ENCODE data around the gene SYVN1. TPM values are rescaled to one million over a fixed set of nuclear protein-coding genes. Genes with fewer than 3 reads are reported as not detected.
"Not testable (repeated sequence)": the region's sequence is repeated elsewhere in the genome, so short reads cannot be mapped to it uniquely, and the experiment has no call there.

Gene SYVN1
- polyA plus RNA-seq, 1 experiment, result 33.4 TPM

DNA sequence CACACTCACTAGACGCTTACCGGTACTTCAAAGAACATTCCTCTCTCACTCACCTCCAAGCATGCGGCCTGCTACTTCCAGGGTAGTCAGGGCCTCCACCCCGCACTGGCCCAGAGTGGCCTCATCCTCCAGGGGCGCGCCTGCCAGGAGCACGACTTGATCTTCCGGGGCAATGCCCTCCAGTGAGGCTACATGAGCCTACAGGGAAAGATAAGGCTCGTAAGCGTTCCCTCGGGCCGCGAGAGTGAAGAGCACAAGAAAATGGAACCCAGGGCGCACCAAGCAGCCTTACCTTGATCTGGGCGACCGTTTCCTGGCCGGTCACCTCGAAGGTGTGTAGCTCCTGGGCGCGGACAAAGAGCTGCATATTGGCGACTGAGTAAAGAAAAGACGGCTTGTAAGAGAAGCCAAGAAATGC is 12.9 kb downstream of the SYVN1 start:
- DNase-seq (ENCODE audit: low read depth), result no peak
- Histone ChIP-seq H3K36me3 (ENCODE audit: control insufficient read depth, insufficient read depth, low read length) (peaks cover 12% of the 10 kb centered on the region), H3K27me3 (ENCODE audit: control insufficient read depth, insufficient read depth, low read length) (no peaks in the 10 kb centered on the region), H3K4me3 (ENCODE audit: low read depth, low read length) (peak overlapping the region; percentile 55)
- no peak for TF ChIP-seq CTCF (IDR thresholded peaks at IDR 0.05; ENCODE audit: insufficient read depth, low read depth, low read length)
- POLR2A ChIA-PET, result interaction anchor here (0.6 to 1.2 kb wide), 6 partner anchors 10 to 193 kb away, joined by 3 to 13 read pairs (median 4); partner anchors contain the start of genes CDC42EP2 and TM7SF2
- CTCF ChIA-PET, result interaction anchor here (0.8 to 2.0 kb wide), 8 partner anchors 9 to 108 kb away, joined by 3 to 21 read pairs (median 4); partner anchors contain the start of genes ARL2, SYVN1 and TM7SF2

DNA sequence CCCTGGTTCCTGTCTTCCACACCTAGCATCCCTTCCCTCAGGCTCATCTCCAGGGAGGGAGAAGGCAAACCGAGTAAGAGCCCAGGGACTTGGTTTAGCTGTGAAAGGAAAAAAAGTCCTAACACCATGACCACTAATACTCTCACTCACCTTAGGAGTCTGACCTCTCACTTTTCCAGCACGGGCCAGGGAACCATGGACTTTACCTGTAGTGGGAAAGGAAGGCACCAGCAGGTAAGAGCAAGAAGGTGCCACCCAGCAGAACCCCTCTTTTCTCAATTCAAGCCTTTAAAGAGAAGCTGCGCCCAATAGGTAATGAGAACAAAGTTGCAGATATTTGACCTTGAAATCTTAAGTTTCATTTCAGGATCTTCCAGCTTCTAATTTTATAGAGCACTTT is 13.5 kb downstream of the SYVN1 start:
- ChIA-PET POLR2A (no interaction called here), CTCF (interaction anchor here (1.5 to 4.7 kb wide), 5 partner anchors 8 to 107 kb away, joined by 3 to 25 read pairs (median 5); partner anchors contain the start of genes ARL2, SYVN1 and TM7SF2)
- no peaks in the 10 kb centered on the region for H3K27me3 ChIP-seq (ENCODE audit: control insufficient read depth, insufficient read depth, low read length)
- peak overlapping the region; percentile 55 for H3K4me3 ChIP-seq (ENCODE audit: low read depth, low read length)
- no peak for DNase-seq (ENCODE audit: low read depth)
- peaks cover 9% of the 10 kb centered on the region for H3K36me3 ChIP-seq (ENCODE audit: control insufficient read depth, insufficient read depth, low read length)
- no peak for TF ChIP-seq CTCF (IDR thresholded peaks at IDR 0.05; ENCODE audit: insufficient read depth, low read depth, low read length)

GRCh38 chr11:65119670-65119995 is 14.7 kb downstream of the SYVN1 start:
- ChIA-PET CTCF (interaction anchor here (0.9 to 4.7 kb wide), 5 partner anchors 10 to 333 kb away, joined by 3 to 25 read pairs (median 5); partner anchors contain the start of gene SYVN1), POLR2A (no interaction called here)
- TF ChIP-seq CTCF (IDR thresholded peaks at IDR 0.05; ENCODE audit: insufficient read depth, low read depth, low read length), result no peak
- DNase-seq (ENCODE audit: low read depth), result no peak
- Histone ChIP-seq H3K36me3 (ENCODE audit: control insufficient read depth, insufficient read depth, low read length) (peaks cover 6% of the 10 kb centered on the region), H3K27me3 (ENCODE audit: control insufficient read depth, insufficient read depth, low read length) (no peaks in the 10 kb centered on the region), H3K4me3 (ENCODE audit: low read depth, low read length) (no peak overlapping the region)

DNA sequence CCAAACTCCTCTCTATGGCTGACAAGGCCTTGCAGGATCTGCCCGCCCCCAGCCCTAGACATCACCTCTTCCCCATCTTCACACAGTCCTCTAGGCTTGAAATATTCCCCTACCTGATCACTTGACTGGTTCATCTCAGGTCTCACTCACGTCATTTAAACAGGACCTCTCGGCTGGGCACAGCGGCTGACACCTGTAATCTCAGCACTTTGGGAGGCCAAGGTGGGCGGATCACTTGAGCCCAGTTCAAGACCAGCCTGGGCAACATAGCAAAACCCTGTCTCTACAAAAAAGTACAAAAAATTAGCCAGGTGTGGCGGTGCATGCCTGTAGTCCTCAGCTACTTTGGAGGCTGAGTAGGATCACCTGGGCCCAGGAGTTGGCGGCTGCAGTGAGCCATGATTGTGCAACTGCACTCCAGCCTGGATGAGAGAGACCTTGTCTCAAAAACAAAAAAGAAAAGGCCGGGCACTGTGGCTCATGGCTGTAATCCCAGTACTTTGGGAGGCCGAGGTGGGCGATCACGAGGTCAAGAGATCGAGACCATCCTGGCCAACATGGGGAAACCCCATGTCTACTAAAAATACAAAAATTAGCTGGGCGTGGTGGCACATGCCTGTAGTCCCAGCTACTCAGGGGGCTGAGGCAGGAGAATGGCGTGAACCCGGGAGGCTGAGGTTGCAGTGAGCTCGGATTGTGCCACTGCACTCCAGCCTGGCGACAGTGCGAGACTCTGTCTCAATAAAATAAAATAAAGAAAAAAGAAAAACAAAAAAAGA is 15.2 kb downstream of the SYVN1 start:
- POLR2A ChIA-PET; H3K27me3 ChIP-seq (ENCODE audit: control insufficient read depth, insufficient read depth, low read length); H3K36me3 ChIP-seq (ENCODE audit: control insufficient read depth, insufficient read depth, low read length); H3K4me3 ChIP-seq (ENCODE audit: low read depth, low read length); DNase-seq (ENCODE audit: low read depth): not testable (repeated sequence)
- CTCF ChIA-PET, result interaction anchor here (0.8 to 4.7 kb wide), 15 partner anchors 10 to 333 kb away, joined by 3 to 31 read pairs (median 5); partner anchors contain the start of genes ARL2, CAPN1, CDC42BPG and SNX15

DNA sequence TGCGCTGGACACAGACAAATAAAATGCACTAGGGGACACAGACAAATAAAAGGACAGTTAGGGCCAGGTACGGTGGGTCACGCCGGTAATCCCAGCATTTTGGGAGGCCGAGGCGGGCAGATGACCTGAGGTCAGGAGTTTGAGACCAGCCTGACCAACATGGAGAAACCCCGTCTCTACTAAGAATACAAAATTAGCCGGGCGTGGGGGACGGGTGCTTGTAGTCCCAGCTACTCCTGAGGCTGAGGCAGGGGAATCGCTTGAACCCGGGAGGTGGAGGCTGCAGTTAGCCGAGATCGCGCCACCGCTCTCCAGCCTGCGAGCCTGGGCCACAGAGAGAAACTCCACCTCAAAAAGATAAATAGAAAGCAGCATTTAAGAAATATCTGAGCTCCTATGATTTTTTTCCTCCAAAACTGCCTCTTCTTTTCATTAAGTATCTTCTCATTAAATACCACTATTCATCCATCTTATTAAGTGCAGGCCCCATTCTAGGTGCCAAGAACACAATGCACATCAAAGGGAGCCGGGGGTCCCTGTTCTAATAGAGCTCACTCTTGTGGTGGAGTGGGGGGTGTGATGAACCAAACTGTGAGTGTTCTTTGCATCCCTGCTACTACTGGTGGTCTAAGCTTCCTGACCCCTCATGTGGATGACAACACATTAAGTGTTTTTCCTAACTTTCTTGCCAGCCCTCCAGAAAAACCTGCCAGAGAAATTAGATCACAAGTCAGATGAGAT is 16.1 kb downstream of the SYVN1 start:
- CTCF ChIA-PET, result interaction anchor here (0.8 to 4.7 kb wide), 24 partner anchors 9 to 276 kb away, joined by 3 to 31 read pairs (median 4); partner anchors contain the start of genes ARL2, CAPN1, CDC42BPG and GPHA2
- no peak for TF ChIP-seq CTCF (IDR thresholded peaks at IDR 0.05; ENCODE audit: insufficient read depth, low read depth, low read length)

More for the DNA sequence above, 16.1 kb downstream of the SYVN1 start:
- Histone ChIP-seq H3K36me3 (ENCODE audit: control insufficient read depth, insufficient read depth, low read length) (peaks cover 6% of the 10 kb centered on the region), H3K4me3 (ENCODE audit: low read depth, low read length) (no peak overlapping the region), H3K27me3 (ENCODE audit: control insufficient read depth, insufficient read depth, low read length) (no peaks in the 10 kb centered on the region)
- POLR2A ChIA-PET, result no interaction called here
- DNase-seq (ENCODE audit: low read depth), result no peak

All from BJ (cell line).